HG03108 (cell line): ENCODE data around the gene SLC9A3.

Experiments
- ATAC-seq: cut with Tn5 transposase; IDR thresholded peaks from one replicate; pipeline ENCODE4 v1.9.1; 2021; ENCODE audit warnings: moderate library complexity; ENCODE audit not compliant: unreplicated experiment

The SLC9A3 gene

GRCh38 chr5:555058-555623 is 30.9 kb upstream of the SLC9A3 start:
- ATAC-seq: no peak

DNA sequence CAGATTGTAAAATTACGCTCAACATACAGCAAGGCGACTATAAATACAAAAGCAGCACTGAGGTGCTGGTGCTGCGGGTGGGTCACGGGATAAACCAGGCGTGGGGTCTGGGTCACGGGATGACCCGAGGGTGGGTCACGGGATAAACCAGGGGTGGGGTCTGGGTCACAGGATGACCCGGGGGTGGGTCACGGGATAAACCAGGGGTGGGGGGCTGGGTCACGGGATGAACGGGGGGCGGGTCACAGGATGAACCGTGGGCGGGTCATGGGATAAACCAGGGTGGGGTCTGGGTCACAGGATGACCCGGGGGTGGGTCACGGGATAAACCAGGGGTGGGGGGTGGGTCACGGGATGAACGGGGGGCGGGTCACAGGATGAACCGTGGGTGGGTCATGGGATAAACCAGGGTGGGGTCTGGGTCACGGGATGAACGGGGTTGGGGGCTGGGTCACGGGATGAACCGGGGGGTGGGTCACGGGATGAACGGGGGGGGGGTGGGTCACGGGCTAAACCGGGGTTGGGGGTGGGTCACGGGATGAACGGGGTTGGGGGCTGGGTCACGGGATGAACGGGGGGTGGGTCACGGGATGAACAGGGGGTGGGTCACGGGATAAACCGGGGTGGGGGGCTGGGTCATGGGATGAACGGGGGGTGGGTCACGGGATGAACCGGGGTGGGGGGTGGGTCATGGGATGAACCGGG is 30.2 kb upstream of the SLC9A3 start:
- no peak for ATAC-seq

DNA sequence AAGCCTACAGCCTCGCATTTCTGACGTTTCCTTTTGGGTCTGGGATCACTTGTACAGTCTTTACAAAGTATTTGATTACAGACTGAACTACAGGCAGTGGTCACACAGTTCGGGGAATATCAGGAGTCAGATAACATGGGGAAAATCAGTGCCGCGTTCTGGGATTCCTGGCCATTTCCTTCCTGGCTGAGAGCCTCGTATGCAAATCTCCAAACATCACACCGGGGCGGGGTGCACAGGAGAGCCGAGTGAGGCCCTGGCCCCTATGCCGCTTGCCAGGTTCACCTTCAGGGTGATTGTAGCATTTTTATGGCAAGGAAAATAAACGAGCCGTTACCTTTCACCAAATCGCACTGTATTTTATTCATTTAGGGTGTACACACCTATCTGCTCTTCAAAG is 29.6 kb upstream of the SLC9A3 start:
- ATAC-seq: no peak

DNA sequence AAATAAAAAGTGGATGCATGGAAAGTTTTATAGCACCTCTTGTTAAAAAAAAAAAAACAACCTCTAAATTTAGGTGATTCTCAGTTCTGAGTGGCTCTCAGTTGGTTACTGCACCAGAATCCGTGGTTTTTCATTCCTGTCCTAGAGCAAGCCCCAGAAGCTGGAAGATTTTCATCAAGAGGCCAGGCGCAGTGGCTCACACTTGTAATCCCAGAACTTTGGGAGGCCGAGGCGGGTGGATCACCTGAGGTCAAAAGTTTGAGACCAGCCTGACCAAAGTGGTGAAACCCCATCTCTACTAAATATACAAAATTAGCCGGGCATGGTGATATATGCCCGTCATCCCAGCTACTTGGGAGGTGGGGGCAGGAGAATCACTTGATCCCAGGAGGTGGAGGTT is 27.2 kb upstream of the SLC9A3 start:
- ATAC-seq: no peak

DNA sequence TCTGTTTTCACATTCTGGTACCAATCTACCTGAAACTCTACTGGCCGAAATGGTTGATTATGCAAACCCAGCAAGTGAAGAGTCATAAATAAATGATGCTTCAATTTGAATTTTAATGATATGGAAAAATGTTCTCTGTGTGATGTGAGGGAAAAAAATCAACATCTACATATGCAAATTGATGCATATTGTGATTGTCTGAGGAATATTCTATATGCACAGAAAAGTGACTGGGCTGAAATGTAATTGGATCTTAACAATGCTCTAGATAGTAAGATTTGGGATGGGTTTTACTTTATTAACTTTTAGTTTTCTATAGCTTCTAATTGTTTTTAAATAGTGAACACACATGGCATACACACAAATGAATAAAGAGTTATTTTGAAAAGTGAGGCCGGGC is 25.0 kb upstream of the SLC9A3 start:
- ATAC-seq: no peak

DNA sequence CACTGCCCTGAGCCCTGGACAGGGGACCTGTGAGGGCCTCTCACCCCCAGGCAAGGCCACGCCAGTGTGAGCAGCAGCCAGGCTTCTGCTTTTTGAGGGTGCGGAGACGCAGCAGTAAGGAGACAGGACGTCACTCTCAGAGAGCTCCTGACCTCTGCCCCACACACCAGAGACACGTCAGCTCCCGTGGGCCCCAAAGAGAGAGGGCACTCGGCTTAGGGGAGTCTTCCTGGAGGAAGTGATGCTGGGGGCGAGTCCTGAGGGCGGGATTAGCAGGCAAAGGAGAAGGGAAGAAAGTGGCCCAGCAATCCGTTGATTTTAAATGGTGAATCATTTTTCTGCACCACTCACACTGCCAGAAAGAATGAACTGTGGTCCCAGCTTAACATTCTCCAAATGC is 24.0 kb upstream of the SLC9A3 start:
- ATAC-seq: no peak

- no peak for ATAC-seq
Observed at GRCh38 chr5:547086-547924, 23.1 kb upstream of the SLC9A3 start.

DNA sequence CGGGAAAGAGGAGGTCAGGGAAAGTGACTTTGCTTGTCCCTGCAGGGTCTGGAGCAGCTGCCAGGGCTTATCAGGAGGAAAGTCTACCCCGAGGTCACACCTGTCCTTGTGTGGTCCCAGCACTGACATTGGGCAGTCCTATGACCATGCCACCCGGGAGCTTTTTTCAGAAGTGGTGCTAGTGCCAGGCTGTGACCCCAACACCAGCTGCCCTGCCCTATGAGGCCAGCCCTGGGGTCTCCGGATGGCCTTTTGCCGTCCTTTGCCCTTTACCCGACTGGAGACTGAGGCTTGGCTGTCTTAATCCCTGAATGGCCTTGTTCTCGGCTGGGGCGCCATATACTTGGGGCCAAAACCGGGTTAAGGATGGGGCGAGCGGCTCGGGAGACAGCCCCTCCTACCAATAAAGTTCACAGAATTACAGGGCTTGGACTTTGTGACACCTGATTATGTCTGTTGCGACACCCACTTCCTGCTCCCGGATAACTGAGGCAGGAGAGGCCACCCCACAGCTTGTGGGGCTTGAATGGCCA is 22.2 kb upstream of the SLC9A3 start:
- ATAC-seq: no peak

DNA sequence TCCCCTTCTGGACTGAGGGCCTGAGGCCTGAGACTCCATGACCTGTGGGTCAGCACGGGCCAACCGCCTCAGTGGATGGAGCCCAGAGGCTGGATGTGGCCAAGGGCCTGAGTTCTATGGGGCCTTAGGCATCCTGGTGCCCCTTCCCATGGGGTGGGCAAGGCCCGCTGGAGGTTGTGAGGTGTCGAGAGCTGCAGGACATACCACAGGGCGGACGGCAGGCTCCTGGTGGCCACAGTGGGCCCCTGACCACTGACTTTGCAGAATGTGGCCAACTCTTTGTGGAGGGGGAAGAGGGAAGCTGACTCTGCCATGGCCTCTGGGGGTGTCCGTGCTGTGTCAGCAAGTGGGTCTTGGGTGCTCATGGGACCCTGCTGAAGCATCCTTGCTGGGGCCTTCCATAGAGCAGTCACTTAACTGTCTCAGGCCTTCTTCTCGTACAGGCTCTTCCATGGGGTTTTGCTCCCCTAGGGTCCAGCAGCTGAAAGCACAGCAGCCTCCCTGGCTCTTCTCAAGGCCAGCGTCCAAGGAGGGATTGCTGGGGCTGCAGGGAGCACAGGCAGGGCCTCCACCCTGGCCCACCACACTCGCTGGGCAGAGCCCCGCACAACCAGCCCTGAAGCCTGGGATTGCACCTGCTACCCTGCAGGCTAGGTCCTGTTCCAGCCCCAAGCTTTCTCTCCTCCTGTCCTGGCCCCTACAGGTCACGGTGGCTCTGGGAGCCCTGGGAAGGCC is 21.6 kb upstream of the SLC9A3 start:
- no peak for ATAC-seq

- no peak for ATAC-seq
Observed at GRCh38 chr5:544675-545355, 20.6 kb upstream of the SLC9A3 start.

GRCh38 chr5:543755-544674 is 19.8 kb upstream of the SLC9A3 start:
- peak; percentile 92 for ATAC-seq

- ATAC-seq: no peak
Observed at GRCh38 chr5:543351-543750, 19.1 kb upstream of the SLC9A3 start.

DNA sequence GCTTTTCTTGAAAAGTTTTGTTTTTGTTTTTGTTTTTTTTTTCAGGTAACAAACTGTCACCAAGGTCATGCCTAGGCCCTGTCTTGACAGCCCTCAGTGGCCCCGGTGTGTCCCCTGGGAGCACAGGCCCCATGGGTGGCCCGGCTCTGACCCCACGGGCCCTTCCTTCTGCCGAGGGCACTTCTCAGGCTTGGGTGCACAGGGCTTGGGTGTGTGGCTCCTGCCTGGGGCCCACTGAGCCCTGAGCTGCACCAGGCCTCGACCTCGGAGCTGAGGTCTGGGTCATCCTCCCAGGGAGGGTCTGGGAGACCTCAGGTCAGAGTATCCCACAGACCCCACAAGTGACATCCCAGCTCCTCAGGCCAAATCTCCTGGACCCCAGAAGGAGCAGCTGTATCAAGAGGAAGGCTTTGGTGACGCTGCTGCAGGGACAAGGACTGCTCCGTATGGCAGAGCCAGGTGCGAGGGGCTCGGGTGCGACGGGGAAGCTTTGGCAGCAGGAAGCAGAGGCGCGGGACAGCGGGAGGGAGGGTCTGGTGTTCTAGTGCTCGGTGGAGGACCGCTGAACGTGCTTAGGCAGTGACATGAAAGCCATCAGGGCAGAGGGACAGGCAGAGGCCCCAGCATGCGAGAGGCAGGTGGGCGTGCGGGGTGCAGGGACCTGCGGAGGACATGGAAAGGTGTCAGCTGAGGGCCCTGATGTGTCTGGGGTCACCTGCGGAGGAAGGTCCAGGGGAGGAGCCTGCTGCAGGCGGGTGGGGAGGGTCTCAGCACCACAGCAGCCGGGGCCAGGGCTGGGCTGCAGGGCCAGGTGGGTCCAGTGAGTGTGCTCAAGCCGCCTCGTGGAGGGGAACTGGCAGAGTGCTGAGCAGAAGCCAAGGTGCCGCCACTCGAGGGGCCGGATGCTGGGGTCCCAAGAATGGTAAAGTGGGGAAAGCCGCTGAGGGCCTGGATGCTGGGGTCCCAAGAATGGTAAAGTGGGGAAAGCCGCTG is 18.4 kb upstream of the SLC9A3 start:
- ATAC-seq: no peak

DNA sequence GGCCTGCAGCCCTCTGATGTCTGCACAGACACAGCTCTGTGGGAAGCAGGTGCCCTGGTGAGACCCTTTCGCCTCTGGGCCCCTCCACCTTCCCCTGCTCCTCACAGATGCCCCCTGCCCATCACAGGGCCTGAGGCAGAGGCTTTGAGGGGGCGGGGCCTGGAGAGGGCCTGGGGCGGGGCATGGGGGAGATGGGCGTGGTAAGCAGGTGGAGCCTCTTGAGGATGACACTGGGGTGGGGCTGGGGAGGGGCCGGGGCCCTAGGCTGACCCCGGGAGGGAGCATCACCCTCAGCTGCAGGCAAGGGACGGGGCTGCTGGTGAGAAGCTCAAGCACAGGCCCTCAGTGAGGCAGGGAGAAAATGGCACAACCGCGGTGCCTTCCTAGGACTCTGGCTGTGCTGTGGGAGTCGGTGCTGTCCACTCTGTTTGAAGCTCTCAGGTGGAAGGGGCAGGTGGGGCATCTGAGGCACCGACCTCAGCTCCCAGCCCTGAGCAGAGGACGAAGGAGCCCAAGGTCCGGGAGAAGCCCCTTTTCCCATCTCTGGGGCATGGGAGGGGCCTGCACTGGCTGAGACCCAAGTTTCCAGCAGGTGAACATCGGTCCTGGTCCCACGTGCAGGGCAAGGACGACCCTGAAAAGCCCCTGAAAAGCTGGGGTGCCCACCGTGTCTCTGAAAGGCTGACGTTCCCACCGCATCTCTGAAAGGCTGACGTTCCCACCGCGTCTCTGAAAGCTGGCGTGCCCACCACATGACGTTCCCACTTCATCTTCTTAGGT is 17.5 kb upstream of the SLC9A3 start:
- ATAC-seq: no peak

GRCh38 chr5:540906-541538 is 16.8 kb upstream of the SLC9A3 start:
- ATAC-seq: no peak

- ATAC-seq: no peak
Observed at GRCh38 chr5:540071-540905, 16.0 kb upstream of the SLC9A3 start.
